NCI-H1417 (cell line): Measurements from ENCODE around the gene OAS2.

ENCODE experiments used
- DNase-seq, 3 experiments: peaks; one replicate each; lab custom pipeline; 2025; lab: John Stamatoyannopoulos, UW

OAS2 gene

GRCh38 chr12:112978163-112979040, at the start of gene OAS2:
Gene OAS2 (plus strand): TSS chr12:112978519. CDS start chr12:112978609, 90 bp downstream.
- no peak for DNase-seq

- DNase-seq, result no peak
Measured at GRCh38 chr12:112928978-112929377, 49.3 kb upstream of the OAS2 start.

- no peak for DNase-seq
Measured at GRCh38 chr12:112929715-112930114, 48.6 kb upstream of the OAS2 start.

- DNase-seq, result no peak
Measured at GRCh38 chr12:112930350-112930749, 48.0 kb upstream of the OAS2 start.

GRCh38 chr12:112932485-112933128, 45.7 kb upstream of the OAS2 start:
- peak in 1 of 3 experiments; percentile 24 for DNase-seq

- DNase-seq, result no peak
Measured at GRCh38 chr12:112933129-112933505, 45.2 kb upstream of the OAS2 start.

GRCh38 chr12:112936264-112936663, 42.1 kb upstream of the OAS2 start:
- no peak for DNase-seq

GRCh38 chr12:112936927-112937326, 41.4 kb upstream of the OAS2 start:
- DNase-seq, result no peak

GRCh38 chr12:112937741-112938719, 40.3 kb upstream of the OAS2 start, which contains the start of gene OAS3:
Gene OAS3 (plus strand): TSS chr12:112938474. CDS start chr12:112938531, 57 bp downstream.
- peak; percentile 55 to 81 (median 76) for DNase-seq

GRCh38 chr12:112938751-112939150, 39.6 kb upstream of the OAS2 start:
- DNase-seq, result no peak

- DNase-seq, result no peak
Measured at GRCh38 chr12:112939761-112940381, 38.4 kb upstream of the OAS2 start.

- no peak for DNase-seq
Measured at GRCh38 chr12:112941528-112942335, 36.6 kb upstream of the OAS2 start.

GRCh38 chr12:112942572-112942971, 35.7 kb upstream of the OAS2 start:
- no peak for DNase-seq

GRCh38 chr12:112944024-112944690, 34.2 kb upstream of the OAS2 start:
- DNase-seq, result no peak

- no peak for DNase-seq
Measured at GRCh38 chr12:112945515-112945914, 32.8 kb upstream of the OAS2 start.

- DNase-seq, result no peak
Measured at GRCh38 chr12:112946236-112947000, 31.9 kb upstream of the OAS2 start.

- no peak for DNase-seq
Measured at GRCh38 chr12:112947314-112947713, 31.0 kb upstream of the OAS2 start.

GRCh38 chr12:112947761-112948160, 30.6 kb upstream of the OAS2 start:
- no peak for DNase-seq

- DNase-seq, result no peak
Measured at GRCh38 chr12:112948806-112949205, 29.5 kb upstream of the OAS2 start.
